Measurements from ENCODE around the gene FCMR.

DNA sequence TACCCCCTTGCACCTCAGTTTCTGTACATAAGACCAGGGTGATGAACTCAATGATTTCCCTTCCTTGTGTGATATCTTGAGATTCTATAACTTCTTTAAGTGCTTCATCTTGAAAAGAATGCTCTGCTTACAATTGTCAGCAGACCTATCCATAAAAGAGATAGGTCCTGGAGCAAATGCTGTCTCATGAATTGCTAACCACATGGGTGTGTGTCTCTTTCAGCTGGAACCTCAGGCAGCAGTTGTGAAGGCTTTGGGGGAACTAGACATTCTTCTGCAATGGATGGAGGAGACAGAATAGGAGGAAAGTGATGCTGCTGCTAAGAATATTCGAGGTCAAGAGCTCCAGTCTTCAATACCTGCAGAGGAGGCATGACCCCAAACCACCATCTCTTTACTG lies 53.5 kb downstream of the FCMR start:
- TF ChIP-seq, protein P1, sequence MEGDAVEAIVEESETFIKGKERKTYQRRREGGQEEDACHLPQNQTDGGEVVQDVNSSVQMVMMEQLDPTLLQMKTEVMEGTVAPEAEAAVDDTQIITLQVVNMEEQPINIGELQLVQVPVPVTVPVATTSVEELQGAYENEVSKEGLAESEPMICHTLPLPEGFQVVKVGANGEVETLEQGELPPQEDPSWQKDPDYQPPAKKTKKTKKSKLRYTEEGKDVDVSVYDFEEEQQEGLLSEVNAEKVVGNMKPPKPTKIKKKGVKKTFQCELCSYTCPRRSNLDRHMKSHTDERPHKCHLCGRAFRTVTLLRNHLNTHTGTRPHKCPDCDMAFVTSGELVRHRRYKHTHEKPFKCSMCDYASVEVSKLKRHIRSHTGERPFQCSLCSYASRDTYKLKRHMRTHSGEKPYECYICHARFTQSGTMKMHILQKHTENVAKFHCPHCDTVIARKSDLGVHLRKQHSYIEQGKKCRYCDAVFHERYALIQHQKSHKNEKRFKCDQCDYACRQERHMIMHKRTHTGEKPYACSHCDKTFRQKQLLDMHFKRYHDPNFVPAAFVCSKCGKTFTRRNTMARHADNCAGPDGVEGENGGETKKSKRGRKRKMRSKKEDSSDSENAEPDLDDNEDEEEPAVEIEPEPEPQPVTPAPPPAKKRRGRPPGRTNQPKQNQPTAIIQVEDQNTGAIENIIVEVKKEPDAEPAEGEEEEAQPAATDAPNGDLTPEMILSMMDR (IDR thresholded peaks at IDR 0.05) = no peak
- no peak for TF ChIP-seq EZH2 (IDR thresholded peaks at IDR 0.05; ENCODE audit: borderline replicate concordance, insufficient read depth, low read depth, low read length, poor library complexity, severe bottlenecking)

Data from B cell (primary cell).